HEK293T (cell line): ENCODE results near the gene EHD4.

Source experiments
- CTCF ChIA-PET: fragments of 350-600 bp; formaldehyde crosslinking; extraction: SDS; loops from one replicate; lab custom pipeline; 2021; ENCODE audit warnings: antibody characterized with exemption, inconsistent platforms; lab: Yijun Ruan, JAX
- POLR2A ChIA-PET: fragments of 350-600 bp; formaldehyde crosslinking; extraction: SDS; loops from one replicate; lab custom pipeline; 2020; ENCODE audit warnings: antibody characterized with exemption, inconsistent platforms; lab: Yijun Ruan, JAX
- DNase-seq: peaks from one replicate; pipeline ENCODE4 v3.0.0; 2012; ENCODE audit warnings: mixed read lengths; ENCODE audit errors: extremely low spot score
- ARNT ChIP-seq: fragments of 450-650 bp; IDR thresholded peaks from 2 replicates; pipeline ENCODE4 v1.6.1; 2017; ENCODE audit warnings: mild to moderate bottlenecking
- BHLHE40 ChIP-seq: fragments of 450-650 bp; IDR thresholded peaks from 2 replicates; pipeline ENCODE4 v1.6.1; 2016; ENCODE audit warnings: mild to moderate bottlenecking, moderate library complexity, borderline replicate concordance
- CTBP1 ChIP-seq: fragments of 450-650 bp; IDR thresholded peaks from 2 replicates; pipeline ENCODE4 v1.6.1; 2016; ENCODE audit warnings: borderline replicate concordance
- ELF4 ChIP-seq: fragments of 450-650 bp; IDR thresholded peaks from 2 replicates; pipeline ENCODE4 v1.6.1; 2017; ENCODE audit warnings: antibody characterized with exemption
- FOXA1 ChIP-seq: fragments of 450-650 bp; IDR thresholded peaks from 2 replicates; pipeline ENCODE4 v1.6.1; 2016; ENCODE audit warnings: mild to moderate bottlenecking
- FOXK2 ChIP-seq: fragments of 450-650 bp; IDR thresholded peaks from 2 replicates; pipeline ENCODE4 v1.6.1; 2016; ENCODE audit warnings: mild to moderate bottlenecking
- FOXM1 ChIP-seq: fragments of 450-650 bp; IDR thresholded peaks from 2 replicates; pipeline ENCODE4 v1.6.1; 2017; ENCODE audit warnings: mild to moderate bottlenecking, borderline replicate concordance
- HDGF ChIP-seq: fragments of 450-650 bp; IDR thresholded peaks from 2 replicates; pipeline ENCODE4 v1.6.1; 2017; ENCODE audit warnings: antibody characterized with exemption, borderline replicate concordance
- L3MBTL2 ChIP-seq: fragments of 450-650 bp; conservative IDR thresholded peaks from 2 replicates; pipeline ENCODE4 v1.6.1; 2016; ENCODE audit warnings: mild to moderate bottlenecking
- LEF1 ChIP-seq: fragments of 450-650 bp; IDR thresholded peaks from 2 replicates; pipeline ENCODE4 v1.6.1; 2017; ENCODE audit warnings: mild to moderate bottlenecking, borderline replicate concordance
- NFRKB ChIP-seq: fragments of 450-650 bp; IDR thresholded peaks from 2 replicates; pipeline ENCODE4 v1.6.1; 2016; ENCODE audit warnings: mild to moderate bottlenecking, moderate library complexity
- PKNOX1 ChIP-seq: fragments of 450-650 bp; IDR thresholded peaks from 2 replicates; pipeline ENCODE4 v1.6.1; 2016
- SP1 ChIP-seq: fragments of 450-650 bp; IDR thresholded peaks from 2 replicates; pipeline ENCODE4 v1.6.1; 2017
- SUZ12 ChIP-seq: fragments of 450-650 bp; IDR thresholded peaks from 2 replicates; pipeline ENCODE4 v1.6.1; 2016; ENCODE audit warnings: mild to moderate bottlenecking
- TARDBP ChIP-seq: fragments of 450-650 bp; IDR thresholded peaks from 2 replicates; pipeline ENCODE4 v1.6.1; 2016
- ZNF384 ChIP-seq: fragments of 450-650 bp; IDR thresholded peaks from 2 replicates; pipeline ENCODE4 v1.6.1; 2016

The EHD4 gene

GRCh38 chr15:41967506-41968206 lies 4.7 kb downstream of the EHD4 start:
- DNase-seq: no peak
- POLR2A ChIA-PET: no interaction called here
- TF ChIP-seq CTBP1 (no peak), ZNF384 (no peak), HDGF (no peak), FOXA1 (no peak), FOXK2 (no peak), NFRKB (no peak), TARDBP (no peak), SP1 (no peak), ELF4 (no peak), PKNOX1 (no peak), FOXM1 (no peak), LEF1 (no peak), ARNT (no peak), BHLHE40 (no peak), SUZ12 (no peak), L3MBTL2 (no peak)
- CTCF ChIA-PET: no interaction called here

- POLR2A ChIA-PET: no interaction called here
- TF ChIP-seq PKNOX1 (no peak), SUZ12 (no peak), TARDBP (no peak), LEF1 (no peak), HDGF (no peak), ELF4 (no peak), NFRKB (no peak), BHLHE40 (no peak), ARNT (no peak), SP1 (no peak), ZNF384 (no peak), FOXA1 (no peak)
- CTCF ChIA-PET: interaction anchor here (0.8 to 0.9 kb wide), 2 partner anchors 10 to 117 kb away, joined by 3 read pairs; no protein-coding TSS in a partner anchor
- DNase-seq: no peak
Observed at GRCh38 chr15:41966920-41967465, 5.4 kb downstream of the EHD4 start.

GRCh38 chr15:41966414-41966812 lies 5.9 kb downstream of the EHD4 start:
- TF ChIP-seq FOXM1: no peak
- no peak for TF ChIP-seq PKNOX1
- TF ChIP-seq FOXK2: no peak
- TF ChIP-seq CTBP1: no peak
- no peak for TF ChIP-seq L3MBTL2
- no peak for TF ChIP-seq SUZ12
- no peak for TF ChIP-seq ELF4
- no peak for TF ChIP-seq FOXA1
- no peak for TF ChIP-seq ARNT
- TF ChIP-seq SP1: no peak
- TF ChIP-seq HDGF: no peak
- no peak for TF ChIP-seq LEF1
- no peak for TF ChIP-seq ZNF384
- POLR2A ChIA-PET: no interaction called here
- CTCF ChIA-PET: interaction anchor here (0.8 to 0.9 kb wide), 2 partner anchors 9 to 118 kb away, joined by 3 read pairs; no protein-coding TSS in a partner anchor

GRCh38 chr15:41965441-41966413 lies 6.6 kb downstream of the EHD4 start:
- ChIA-PET CTCF (interaction anchor here (0.8 kb wide), 1 partner anchor 9 kb away, joined by 3 read pairs; no protein-coding TSS in a partner anchor), POLR2A (no interaction called here)
- no peak for DNase-seq
- TF ChIP-seq FOXA1 (no peak), ZNF384 (no peak), ARNT (no peak), SUZ12 (no peak), FOXK2 (no peak), L3MBTL2 (no peak), SP1 (no peak), LEF1 (no peak), NFRKB (no peak), BHLHE40 (no peak), HDGF (no peak), PKNOX1 (no peak), FOXM1 (no peak), TARDBP (no peak)

More at GRCh38 chr15:41966414-41966812, 5.9 kb downstream of the EHD4 start:
- DNase-seq: no peak
